KMS-11 (cell line): ENCODE measurements around the gene TEX22.
A peak's percentile ranks its signal among the peaks of the same experiment; 100 is the strongest.

Source experiments
- H2AFZ ChIP-seq: fragments of 200-600 bp; sonication (generic); 2 replicates; pipeline ENCODE4 v1.6.1; 2016; ENCODE audit warnings: antibody characterized with exemption, mixed run types, low read depth
- H3K27ac ChIP-seq: fragments of 200-600 bp; sonication (generic); 2 replicates; pipeline ENCODE4 v1.6.1; 2016; ENCODE audit warnings: mild to moderate bottlenecking, mixed run types
- H3K27me3 ChIP-seq: fragments of 200-600 bp; sonication (generic); 2 replicates; pipeline ENCODE4 v1.6.1; 2017; ENCODE audit warnings: mild to moderate bottlenecking, low read depth, mixed run types, moderate library complexity; ENCODE audit not compliant: insufficient read depth
- H3K36me3 ChIP-seq: fragments of 200-600 bp; sonication (generic); 2 replicates; pipeline ENCODE4 v1.6.1; 2017; ENCODE audit warnings: mild to moderate bottlenecking, mixed run types; ENCODE audit not compliant: insufficient read depth
- H3K4me1 ChIP-seq: fragments of 200-600 bp; sonication (generic); 2 replicates; pipeline ENCODE4 v1.6.1; 2016; ENCODE audit warnings: mild to moderate bottlenecking, low read depth, mixed run types; ENCODE audit not compliant: poor library complexity, severe bottlenecking
- H3K4me2 ChIP-seq: fragments of 200-600 bp; sonication (generic); 2 replicates; pipeline ENCODE4 v1.7.0; 2016; ENCODE audit warnings: mild to moderate bottlenecking, mixed run types
- H3K4me3 ChIP-seq: fragments of 200-600 bp; sonication (generic); IDR thresholded peaks from 2 replicates; pipeline ENCODE4 v1.6.1; 2017; ENCODE audit warnings: low read depth, low read length, mixed read lengths; ENCODE audit not compliant: insufficient read depth
- H3K79me2 ChIP-seq: fragments of 200-600 bp; sonication (generic); 2 replicates; pipeline ENCODE4 v1.6.1; 2016; ENCODE audit warnings: low read depth, mixed run types; ENCODE audit not compliant: insufficient read depth
- H3K9ac ChIP-seq: fragments of 200-600 bp; sonication (generic); 2 replicates; pipeline ENCODE4 v1.6.1; 2016; ENCODE audit warnings: mild to moderate bottlenecking, mixed run types
- H4K20me1 ChIP-seq: fragments of 200-600 bp; sonication (generic); 2 replicates; pipeline ENCODE4 v1.6.1; 2016; ENCODE audit warnings: mild to moderate bottlenecking, mixed run types; ENCODE audit not compliant: insufficient read depth
- TF ChIP-seq, protein P1 (sequence below): fragments of 200-600 bp; sonication (generic); conservative IDR thresholded peaks from 2 replicates; pipeline ENCODE4 v1.6.1; 2017; ENCODE audit warnings: low read depth, mild to moderate bottlenecking, antibody characterized with exemption, low read length, moderate library complexity, mixed read lengths

TEX22 gene

GRCh38 chr14:105398044-105398725, at the start of gene TEX22:
TSS of gene TEX22 (plus strand) at chr14:105398538. CDS start at chr14:105399341, 803 bp downstream.
- H3K79me2 ChIP-seq, result peaks cover 7% of the 10 kb centered on the region
- no peaks in the 10 kb centered on the region for H4K20me1 ChIP-seq
- peak within 1 kb of the TSS; percentile 58 for H3K27ac ChIP-seq
- H2AFZ ChIP-seq, result peak within 1 kb of the TSS; percentile 73
- TF ChIP-seq, protein P1, sequence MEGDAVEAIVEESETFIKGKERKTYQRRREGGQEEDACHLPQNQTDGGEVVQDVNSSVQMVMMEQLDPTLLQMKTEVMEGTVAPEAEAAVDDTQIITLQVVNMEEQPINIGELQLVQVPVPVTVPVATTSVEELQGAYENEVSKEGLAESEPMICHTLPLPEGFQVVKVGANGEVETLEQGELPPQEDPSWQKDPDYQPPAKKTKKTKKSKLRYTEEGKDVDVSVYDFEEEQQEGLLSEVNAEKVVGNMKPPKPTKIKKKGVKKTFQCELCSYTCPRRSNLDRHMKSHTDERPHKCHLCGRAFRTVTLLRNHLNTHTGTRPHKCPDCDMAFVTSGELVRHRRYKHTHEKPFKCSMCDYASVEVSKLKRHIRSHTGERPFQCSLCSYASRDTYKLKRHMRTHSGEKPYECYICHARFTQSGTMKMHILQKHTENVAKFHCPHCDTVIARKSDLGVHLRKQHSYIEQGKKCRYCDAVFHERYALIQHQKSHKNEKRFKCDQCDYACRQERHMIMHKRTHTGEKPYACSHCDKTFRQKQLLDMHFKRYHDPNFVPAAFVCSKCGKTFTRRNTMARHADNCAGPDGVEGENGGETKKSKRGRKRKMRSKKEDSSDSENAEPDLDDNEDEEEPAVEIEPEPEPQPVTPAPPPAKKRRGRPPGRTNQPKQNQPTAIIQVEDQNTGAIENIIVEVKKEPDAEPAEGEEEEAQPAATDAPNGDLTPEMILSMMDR, result no peak
- H3K4me1 ChIP-seq, result peaks cover 10% of the 10 kb centered on the region
- no peak within 1 kb of the TSS for H3K4me3 ChIP-seq
- H3K36me3 ChIP-seq, result no peaks in the 10 kb centered on the region
- peak within 1 kb of the TSS; percentile 60 for H3K4me2 ChIP-seq
- H3K27me3 ChIP-seq, result no peaks in the 10 kb centered on the region
- H3K9ac ChIP-seq, result peak within 1 kb of the TSS; percentile 90

DNA sequence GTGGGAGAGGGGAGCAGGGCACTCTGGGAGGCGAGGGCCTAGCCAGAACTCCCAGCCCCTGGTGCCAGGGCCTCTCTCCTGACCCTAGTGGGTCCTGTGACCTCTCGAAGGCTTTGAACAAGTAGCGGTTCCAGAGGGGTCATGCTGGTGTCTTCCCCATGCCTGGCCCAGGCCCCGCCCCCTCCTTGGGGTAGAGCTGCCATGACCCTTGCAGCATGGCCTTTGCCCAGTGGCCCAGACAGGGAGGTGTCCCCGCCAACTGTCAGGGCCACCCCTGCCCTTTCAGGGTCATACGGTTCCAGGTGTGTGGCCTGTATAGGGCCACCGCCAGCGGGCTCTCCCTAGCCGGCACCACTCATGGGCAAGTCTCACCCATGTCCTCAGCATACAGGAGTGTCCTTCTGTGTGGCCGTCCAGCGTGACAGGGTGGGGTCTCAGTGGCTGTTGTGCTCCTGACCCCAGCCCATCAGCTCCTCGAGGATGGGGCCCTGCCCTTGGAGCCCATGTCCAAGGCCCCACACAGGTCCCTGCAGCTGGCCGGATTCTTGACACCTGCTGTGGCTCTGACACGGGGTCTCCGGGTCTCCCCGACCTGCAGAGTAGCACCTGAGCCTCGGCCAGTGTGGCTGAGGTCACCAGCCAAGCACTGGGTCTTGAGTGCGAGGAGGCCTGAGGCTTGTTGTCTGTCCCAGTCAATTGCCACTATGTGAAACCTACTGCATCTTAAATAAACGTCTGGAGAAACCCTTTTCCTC, 49.2 kb upstream of the TEX22 start:
- H3K4me3 ChIP-seq, result no peak overlapping the region
- H3K4me2 ChIP-seq, result no peak overlapping the region
- peaks cover 6% of the 10 kb centered on the region for H3K4me1 ChIP-seq
- TF ChIP-seq, protein P1, result no peak
- H4K20me1 ChIP-seq, result no peaks in the 10 kb centered on the region
- no peak overlapping the region for H3K27ac ChIP-seq
- H2AFZ ChIP-seq, result no peak overlapping the region
- no peaks in the 10 kb centered on the region for H3K36me3 ChIP-seq
- H3K27me3 ChIP-seq, result no peaks in the 10 kb centered on the region
- H3K9ac ChIP-seq, result no peak overlapping the region
- H3K79me2 ChIP-seq, result no peaks in the 10 kb centered on the region; the same call in 1 of the 2 replicates

DNA sequence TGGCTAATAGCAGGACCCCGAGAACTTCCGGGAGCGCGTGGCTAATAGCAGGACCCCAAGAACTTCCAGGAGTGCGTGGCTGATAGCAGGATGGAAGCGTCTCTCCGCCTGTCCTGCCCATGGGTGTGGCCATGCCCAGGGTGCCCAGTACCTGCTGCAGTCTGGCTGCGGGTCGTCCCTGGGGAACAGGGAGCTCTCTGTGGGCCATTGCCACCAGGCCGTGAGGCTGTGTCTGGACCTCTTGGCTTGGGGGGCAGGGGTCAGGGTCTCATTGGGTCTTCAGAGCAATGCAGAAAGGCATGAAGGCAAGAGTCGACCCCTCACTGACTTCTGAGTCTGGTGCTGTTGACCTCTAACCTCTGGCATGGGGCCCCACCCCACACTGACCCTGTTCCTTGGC, 48.3 kb upstream of the TEX22 start:
- no peak overlapping the region for H3K4me3 ChIP-seq
- TF ChIP-seq, protein P1, result no peak
- no peak overlapping the region for H2AFZ ChIP-seq
- H3K4me2 ChIP-seq, result no peak overlapping the region
- H3K27ac ChIP-seq, result no peak overlapping the region
- H4K20me1 ChIP-seq, result no peaks in the 10 kb centered on the region
- H3K79me2 ChIP-seq, result no peaks in the 10 kb centered on the region; the same call in 1 of the 2 replicates
- peaks cover 6% of the 10 kb centered on the region for H3K4me1 ChIP-seq
- no peaks in the 10 kb centered on the region for H3K36me3 ChIP-seq
- H3K9ac ChIP-seq, result no peak overlapping the region
- no peaks in the 10 kb centered on the region for H3K27me3 ChIP-seq

GRCh38 chr14:105350450-105351244, 47.7 kb upstream of the TEX22 start:
- no peak overlapping the region for H2AFZ ChIP-seq
- H3K79me2 ChIP-seq, result no peaks in the 10 kb centered on the region; the same call in 1 of the 2 replicates
- no peak overlapping the region for H3K4me3 ChIP-seq
- H3K4me1 ChIP-seq, result peaks cover 6% of the 10 kb centered on the region
- TF ChIP-seq, protein P1, result no peak
- H3K27ac ChIP-seq, result no peak overlapping the region
- no peaks in the 10 kb centered on the region for H4K20me1 ChIP-seq
- H3K27me3 ChIP-seq, result no peaks in the 10 kb centered on the region
- H3K4me2 ChIP-seq, result no peak overlapping the region
- H3K36me3 ChIP-seq, result no peaks in the 10 kb centered on the region
- H3K9ac ChIP-seq, result no peak overlapping the region
